ENCODE results near the gene PROM2.
A peak's percentile ranks its signal among the peaks of the same experiment; 100 is the strongest.

Gene PROM2

DNA sequence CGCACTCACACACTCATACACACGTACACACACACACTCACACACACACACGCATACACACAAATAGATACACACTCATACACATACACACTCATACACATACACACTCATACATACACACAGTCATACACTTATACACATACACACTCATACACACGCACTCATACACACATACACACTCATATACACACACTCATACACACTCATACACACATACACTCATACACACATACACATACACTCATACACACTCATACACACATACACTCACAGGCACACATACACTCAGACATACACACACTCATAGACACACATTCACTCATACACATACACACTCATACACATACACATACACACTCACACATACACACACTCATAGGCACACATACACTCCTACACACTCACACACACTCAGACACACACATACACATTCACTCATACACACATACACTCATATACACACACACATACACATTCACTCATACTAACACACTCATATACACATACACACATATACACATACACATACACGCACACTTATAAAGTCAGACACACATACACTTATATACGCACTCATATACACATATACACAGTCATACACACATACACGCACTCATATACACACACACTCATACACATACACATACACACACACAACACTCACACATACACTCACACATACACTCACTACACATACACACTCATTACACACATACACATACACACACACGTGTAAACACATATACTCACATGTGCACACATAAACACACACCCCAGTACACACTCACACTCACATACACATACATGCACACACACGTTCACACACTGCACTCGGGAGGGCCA, 51.6 kb downstream of the PROM2 start:
- H3K27ac ChIP-seq: no peak overlapping the region
- TF ChIP-seq, protein P1, sequence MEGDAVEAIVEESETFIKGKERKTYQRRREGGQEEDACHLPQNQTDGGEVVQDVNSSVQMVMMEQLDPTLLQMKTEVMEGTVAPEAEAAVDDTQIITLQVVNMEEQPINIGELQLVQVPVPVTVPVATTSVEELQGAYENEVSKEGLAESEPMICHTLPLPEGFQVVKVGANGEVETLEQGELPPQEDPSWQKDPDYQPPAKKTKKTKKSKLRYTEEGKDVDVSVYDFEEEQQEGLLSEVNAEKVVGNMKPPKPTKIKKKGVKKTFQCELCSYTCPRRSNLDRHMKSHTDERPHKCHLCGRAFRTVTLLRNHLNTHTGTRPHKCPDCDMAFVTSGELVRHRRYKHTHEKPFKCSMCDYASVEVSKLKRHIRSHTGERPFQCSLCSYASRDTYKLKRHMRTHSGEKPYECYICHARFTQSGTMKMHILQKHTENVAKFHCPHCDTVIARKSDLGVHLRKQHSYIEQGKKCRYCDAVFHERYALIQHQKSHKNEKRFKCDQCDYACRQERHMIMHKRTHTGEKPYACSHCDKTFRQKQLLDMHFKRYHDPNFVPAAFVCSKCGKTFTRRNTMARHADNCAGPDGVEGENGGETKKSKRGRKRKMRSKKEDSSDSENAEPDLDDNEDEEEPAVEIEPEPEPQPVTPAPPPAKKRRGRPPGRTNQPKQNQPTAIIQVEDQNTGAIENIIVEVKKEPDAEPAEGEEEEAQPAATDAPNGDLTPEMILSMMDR (conservative IDR thresholded peaks at IDR 0.05): no peak

DNA sequence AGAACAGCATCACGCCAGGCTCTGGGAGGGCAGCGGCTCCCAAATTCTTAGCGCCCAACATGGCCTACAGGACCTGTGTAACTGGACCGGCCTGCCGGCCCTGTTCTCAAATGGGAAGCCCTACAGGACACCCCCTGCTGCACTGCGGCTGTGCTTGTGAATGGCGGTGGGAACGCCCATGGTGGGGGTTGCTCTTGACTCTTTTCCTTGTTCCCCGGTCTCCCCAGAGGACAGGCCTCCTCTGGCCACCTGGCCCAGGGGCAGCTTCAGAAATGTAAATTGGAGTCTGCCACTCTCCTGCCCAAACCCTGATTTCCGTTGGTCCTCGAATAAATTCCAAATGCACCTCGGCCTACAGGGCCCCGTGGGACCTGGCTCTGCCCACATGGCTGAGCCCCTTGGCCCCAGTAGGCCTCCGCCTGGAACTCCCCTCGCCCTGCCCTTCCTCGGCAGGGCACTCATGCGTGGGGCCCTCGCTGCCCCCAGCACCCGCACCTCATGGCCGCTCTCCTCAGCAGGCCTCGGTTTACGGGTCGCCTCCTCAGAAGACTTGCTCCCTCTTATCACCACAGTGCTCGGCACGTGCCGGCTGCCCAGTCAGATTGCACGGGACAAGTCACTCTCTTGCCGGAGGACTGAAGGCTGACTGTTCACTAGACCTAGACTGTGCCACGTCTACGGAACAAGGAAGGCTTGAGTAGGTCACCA, 52.3 kb downstream of the PROM2 start:
- TF ChIP-seq, protein P1 (conservative IDR thresholded peaks at IDR 0.05): no peak
- H3K27ac ChIP-seq: no peak overlapping the region

DNA sequence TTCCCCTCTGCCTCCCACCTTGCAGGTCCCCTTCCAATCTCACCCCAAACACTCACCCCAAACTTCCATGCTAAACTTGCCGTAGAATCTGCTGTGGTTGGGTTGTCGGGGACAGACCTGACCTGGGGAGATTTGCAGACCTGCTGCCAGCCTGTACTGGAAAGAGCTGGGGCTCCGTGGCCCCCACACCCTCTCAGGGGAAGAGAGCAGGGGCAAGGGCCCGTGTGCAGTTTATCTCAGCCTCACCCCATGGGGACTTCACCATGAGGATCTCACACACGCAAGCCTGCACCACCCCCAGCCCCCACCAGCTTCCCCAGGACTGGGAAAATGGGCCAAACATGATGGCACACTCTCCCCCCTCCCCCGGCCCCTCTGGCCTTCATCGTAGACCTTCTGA, 53.6 kb downstream of the PROM2 start:
- no peak overlapping the region for H3K27ac ChIP-seq
- TF ChIP-seq, protein P1 (conservative IDR thresholded peaks at IDR 0.05): no peak

DNA sequence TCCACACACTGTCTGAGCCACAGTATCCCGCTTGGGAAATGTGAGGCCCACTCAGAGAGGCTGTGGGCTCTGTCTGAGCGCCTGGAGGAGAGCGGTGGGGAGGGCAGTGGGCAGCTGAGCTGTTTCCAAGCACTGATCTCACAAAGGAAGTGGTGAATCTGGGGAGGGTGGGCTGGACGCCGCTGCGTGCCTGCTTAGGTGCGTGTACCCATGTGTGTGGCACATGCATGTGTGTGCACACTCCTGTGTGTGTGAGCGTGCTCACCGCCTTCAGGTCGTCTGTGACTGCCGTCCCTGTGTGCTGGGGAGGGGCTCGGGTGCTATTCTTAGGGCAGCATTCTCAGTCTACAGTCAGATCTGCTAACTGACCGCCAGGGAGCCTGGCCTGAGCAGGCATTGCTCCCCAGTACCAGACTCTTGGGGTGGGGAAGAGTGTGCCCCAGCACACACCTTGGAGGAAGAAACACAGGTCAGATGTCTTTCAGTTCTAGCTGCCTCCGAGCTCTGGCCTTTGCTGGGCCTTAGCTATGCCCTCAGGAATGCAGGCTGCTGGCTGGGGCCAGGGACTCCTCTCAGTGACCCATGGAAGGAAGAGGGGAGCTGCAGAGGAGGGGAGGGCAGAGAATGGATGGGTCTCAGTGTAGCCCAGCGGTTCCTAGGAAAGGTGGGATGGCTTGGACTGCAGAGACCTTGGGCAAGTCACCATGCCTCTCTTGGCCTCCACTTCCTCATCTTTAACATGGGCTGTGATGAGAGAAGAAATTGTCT, 54.3 kb downstream of the PROM2 start:
- TF ChIP-seq, protein P1 (conservative IDR thresholded peaks at IDR 0.05): no peak

DNA sequence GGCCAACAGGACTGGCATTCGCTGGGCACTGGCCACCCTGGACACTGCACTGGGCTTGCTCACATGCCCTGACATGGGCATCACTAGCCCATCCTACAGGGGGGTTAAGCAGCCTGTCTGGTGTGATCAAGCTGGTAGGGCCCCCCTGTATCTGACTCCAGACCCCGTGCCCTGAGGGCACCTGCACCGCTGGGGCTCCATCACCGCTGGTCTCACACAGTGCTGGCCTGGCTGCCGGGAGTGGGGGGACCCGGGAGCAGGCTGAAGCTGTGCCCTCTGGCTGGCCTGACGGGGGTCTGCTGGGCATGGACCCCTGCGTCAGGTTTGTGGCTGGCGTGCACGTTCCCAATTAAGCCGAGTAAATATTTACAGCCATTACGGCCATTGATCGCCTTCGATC, 55.2 kb downstream of the PROM2 start:
- TF ChIP-seq, protein P1 (conservative IDR thresholded peaks at IDR 0.05): no peak
- no peak overlapping the region for H3K27ac ChIP-seq

More for the DNA sequence above, 54.3 kb downstream of the PROM2 start:
- no peak overlapping the region for H3K27ac ChIP-seq

DNA sequence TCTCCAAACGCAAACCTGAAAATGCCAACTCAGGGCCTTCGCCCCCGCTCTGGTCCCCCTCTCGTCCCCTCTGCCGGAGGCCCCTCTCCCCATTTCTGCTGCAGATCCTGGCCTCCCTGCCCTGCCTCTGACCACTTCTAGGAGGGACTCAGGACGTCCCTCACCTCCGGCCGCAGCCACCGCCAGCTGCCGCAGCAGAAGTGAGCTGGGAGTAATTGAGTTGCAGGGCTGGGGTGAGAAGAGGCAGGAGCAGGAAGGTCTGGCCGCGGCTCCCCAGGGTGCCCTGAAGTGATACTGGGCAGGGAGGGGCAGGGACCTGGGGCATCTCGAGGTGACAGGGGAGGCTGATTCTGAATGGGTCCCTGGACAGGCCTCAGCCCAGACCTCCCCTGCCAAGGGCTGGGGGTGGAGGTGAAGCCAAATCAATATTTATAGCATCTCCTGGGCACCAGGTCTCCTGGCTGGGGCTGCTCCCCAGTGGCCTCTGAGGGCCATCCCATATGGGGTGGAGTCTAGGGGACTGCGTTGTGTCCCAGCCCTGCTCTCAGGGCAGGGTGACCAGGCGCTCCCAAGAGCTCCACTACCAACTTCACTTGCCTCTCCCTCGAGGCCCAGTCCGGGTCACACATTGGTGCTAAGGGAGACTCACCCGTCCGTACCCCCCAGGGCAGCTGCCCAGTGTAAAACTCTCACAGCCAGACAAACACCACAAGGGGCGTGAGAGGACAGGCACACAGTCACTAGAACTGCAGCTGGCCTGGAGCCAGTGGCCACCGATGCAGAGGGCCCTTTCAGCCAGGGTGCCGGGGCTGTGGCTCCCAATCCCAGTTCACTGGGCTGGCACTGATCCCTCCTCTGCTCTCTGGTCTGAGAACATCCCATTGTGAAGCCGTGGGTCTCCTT, 55.9 kb downstream of the PROM2 start:
- TF ChIP-seq, protein P1 (conservative IDR thresholded peaks at IDR 0.05): peak; percentile 56

More for the DNA sequence above, 55.9 kb downstream of the PROM2 start:
- H3K27ac ChIP-seq: peak overlapping the region; percentile 56
